ENCODE measurements around the gene AFDN.

Gene AFDN

DNA sequence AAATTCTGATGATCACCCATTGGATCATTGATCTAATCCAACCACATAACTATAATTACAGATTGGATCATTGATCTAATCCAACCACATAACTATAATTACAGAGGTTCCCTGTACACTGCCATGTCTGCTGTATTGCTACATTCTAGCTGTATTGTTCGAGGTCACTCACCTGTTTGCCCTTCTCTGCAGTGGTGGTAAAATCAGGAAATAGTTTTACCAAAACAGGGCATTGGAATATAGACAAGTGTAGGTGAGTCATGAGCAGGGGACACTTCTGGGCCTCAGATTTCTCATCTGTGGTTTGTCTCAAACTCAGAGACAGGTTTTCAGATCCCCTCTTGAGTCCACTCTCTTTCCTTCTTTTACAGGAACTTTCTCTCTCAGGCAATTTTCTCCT lies 9.0 kb upstream of the AFDN start:
- no peak overlapping the region for H3K27ac ChIP-seq (ENCODE audit: low read depth, low read length)
- no peaks in the 10 kb centered on the region for H3K9me2 ChIP-seq (replicated peaks; ENCODE audit: insufficient read depth, low read length)
- no peaks in the 10 kb centered on the region for H3K79me2 ChIP-seq (ENCODE audit: insufficient read depth, low read length)
- no peaks in the 10 kb centered on the region for H3F3A ChIP-seq (ENCODE audit: insufficient read depth)
- H3K36me3 ChIP-seq (ENCODE audit: low read length), result no peaks in the 10 kb centered on the region
- H3K9ac ChIP-seq (ENCODE audit: low read length), result no peak overlapping the region
- no peaks in the 10 kb centered on the region for H3K27me3 ChIP-seq (ENCODE audit: low read length)
- TF ChIP-seq, protein P1, sequence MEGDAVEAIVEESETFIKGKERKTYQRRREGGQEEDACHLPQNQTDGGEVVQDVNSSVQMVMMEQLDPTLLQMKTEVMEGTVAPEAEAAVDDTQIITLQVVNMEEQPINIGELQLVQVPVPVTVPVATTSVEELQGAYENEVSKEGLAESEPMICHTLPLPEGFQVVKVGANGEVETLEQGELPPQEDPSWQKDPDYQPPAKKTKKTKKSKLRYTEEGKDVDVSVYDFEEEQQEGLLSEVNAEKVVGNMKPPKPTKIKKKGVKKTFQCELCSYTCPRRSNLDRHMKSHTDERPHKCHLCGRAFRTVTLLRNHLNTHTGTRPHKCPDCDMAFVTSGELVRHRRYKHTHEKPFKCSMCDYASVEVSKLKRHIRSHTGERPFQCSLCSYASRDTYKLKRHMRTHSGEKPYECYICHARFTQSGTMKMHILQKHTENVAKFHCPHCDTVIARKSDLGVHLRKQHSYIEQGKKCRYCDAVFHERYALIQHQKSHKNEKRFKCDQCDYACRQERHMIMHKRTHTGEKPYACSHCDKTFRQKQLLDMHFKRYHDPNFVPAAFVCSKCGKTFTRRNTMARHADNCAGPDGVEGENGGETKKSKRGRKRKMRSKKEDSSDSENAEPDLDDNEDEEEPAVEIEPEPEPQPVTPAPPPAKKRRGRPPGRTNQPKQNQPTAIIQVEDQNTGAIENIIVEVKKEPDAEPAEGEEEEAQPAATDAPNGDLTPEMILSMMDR (IDR thresholded peaks at IDR 0.05; ENCODE audit: insufficient read depth, low read length, poor library complexity, severe bottlenecking), result no peak
- TF ChIP-seq EZH2phosphoT487 (conservative IDR thresholded peaks at IDR 0.05; ENCODE audit: low read length), result no peak
- no peaks in the 10 kb centered on the region for H4K20me1 ChIP-seq (ENCODE audit: low read depth, low read length)
- H2AFZ ChIP-seq (ENCODE audit: low read depth, low read length, severe bottlenecking), result no peak overlapping the region
- H3K9me3 ChIP-seq (ENCODE audit: insufficient read depth, low read length), result no peaks in the 10 kb centered on the region
- H3K4me2 ChIP-seq (ENCODE audit: low read depth, low read length, poor library complexity, severe bottlenecking), result no peak overlapping the region
- no peak overlapping the region for H3K4me3 ChIP-seq (ENCODE audit: insufficient read depth, low read length, poor library complexity, severe bottlenecking)

DNA sequence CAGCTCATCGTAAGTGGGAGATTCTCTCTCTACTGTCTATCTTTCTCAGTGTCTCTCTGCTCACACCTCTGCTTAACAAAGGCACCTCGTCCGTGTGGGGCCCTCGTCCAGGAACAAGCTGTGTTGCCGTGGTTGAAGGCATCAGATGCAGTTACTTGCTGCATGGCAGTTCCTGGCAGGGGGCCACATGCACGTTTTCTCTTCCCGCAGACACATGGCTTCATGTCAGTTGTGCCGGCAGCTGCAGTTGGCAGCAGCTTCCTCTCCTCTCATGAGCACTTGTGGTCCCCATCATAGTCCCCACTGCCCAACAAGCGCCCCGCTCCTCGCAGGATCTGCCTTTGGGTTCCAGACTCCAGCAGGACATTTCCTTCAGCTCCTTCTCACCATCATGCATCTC lies 7.1 kb upstream of the AFDN start:
- no peak overlapping the region for H3K4me2 ChIP-seq (ENCODE audit: low read depth, low read length, poor library complexity, severe bottlenecking)
- no peaks in the 10 kb centered on the region for H3K79me2 ChIP-seq (ENCODE audit: insufficient read depth, low read length)
- H3K4me3 ChIP-seq (ENCODE audit: insufficient read depth, low read length, poor library complexity, severe bottlenecking), result no peak overlapping the region
- no peak overlapping the region for H3K9ac ChIP-seq (ENCODE audit: low read length)
- H2AFZ ChIP-seq (ENCODE audit: low read depth, low read length, severe bottlenecking), result no peak overlapping the region
- H3K36me3 ChIP-seq (ENCODE audit: low read length), result no peaks in the 10 kb centered on the region
- H3K9me2 ChIP-seq (replicated peaks; ENCODE audit: insufficient read depth, low read length), result no peaks in the 10 kb centered on the region
- H3K27me3 ChIP-seq (ENCODE audit: low read length), result no peaks in the 10 kb centered on the region
- no peak overlapping the region for H3K27ac ChIP-seq (ENCODE audit: low read depth, low read length)
- no peaks in the 10 kb centered on the region for H3K9me3 ChIP-seq (ENCODE audit: insufficient read depth, low read length)
- no peak for TF ChIP-seq EZH2phosphoT487 (conservative IDR thresholded peaks at IDR 0.05; ENCODE audit: low read length)
- no peaks in the 10 kb centered on the region for H3F3A ChIP-seq (ENCODE audit: insufficient read depth)
- H4K20me1 ChIP-seq (ENCODE audit: low read depth, low read length), result no peaks in the 10 kb centered on the region

DNA sequence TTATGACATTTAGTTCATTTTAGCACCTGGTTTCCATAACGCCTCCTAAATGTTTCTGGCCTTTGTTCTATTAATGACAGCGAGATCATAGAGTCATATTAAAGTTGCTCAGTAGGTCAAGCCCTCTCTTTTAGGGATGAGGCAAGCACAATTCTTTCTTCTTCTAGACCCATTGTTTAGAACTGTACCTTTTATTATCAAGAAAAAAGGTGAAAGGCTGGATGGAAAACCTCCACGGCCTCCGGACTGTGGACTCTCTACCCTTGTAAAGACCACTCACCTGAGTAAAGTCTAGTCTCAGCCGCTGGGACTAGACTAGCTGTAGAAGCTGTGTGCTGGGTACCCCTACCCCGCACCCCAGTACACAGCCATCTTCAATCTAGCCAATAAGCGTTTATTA lies 6.0 kb upstream of the AFDN start:
- no peaks in the 10 kb centered on the region for H3K9me3 ChIP-seq (ENCODE audit: insufficient read depth, low read length)
- H4K20me1 ChIP-seq (ENCODE audit: low read depth, low read length), result no peaks in the 10 kb centered on the region
- no peaks in the 10 kb centered on the region for H3K27me3 ChIP-seq (ENCODE audit: low read length)
- H3F3A ChIP-seq (ENCODE audit: insufficient read depth), result no peaks in the 10 kb centered on the region
- no peak overlapping the region for H3K9ac ChIP-seq (ENCODE audit: low read length)
- TF ChIP-seq, protein P1 (IDR thresholded peaks at IDR 0.05; ENCODE audit: insufficient read depth, low read length, poor library complexity, severe bottlenecking), result no peak
- no peak for TF ChIP-seq EZH2phosphoT487 (conservative IDR thresholded peaks at IDR 0.05; ENCODE audit: low read length)
- no peaks in the 10 kb centered on the region for H3K36me3 ChIP-seq (ENCODE audit: low read length)
- no peak overlapping the region for H3K27ac ChIP-seq (ENCODE audit: low read depth, low read length)
- no peaks in the 10 kb centered on the region for H3K9me2 ChIP-seq (replicated peaks; ENCODE audit: insufficient read depth, low read length)
- no peak overlapping the region for H3K4me2 ChIP-seq (ENCODE audit: low read depth, low read length, poor library complexity, severe bottlenecking)
- H3K79me2 ChIP-seq (ENCODE audit: insufficient read depth, low read length), result no peaks in the 10 kb centered on the region
- no peak overlapping the region for H2AFZ ChIP-seq (ENCODE audit: low read depth, low read length, severe bottlenecking)
- no peak overlapping the region for H3K4me3 ChIP-seq (ENCODE audit: insufficient read depth, low read length, poor library complexity, severe bottlenecking)

DNA sequence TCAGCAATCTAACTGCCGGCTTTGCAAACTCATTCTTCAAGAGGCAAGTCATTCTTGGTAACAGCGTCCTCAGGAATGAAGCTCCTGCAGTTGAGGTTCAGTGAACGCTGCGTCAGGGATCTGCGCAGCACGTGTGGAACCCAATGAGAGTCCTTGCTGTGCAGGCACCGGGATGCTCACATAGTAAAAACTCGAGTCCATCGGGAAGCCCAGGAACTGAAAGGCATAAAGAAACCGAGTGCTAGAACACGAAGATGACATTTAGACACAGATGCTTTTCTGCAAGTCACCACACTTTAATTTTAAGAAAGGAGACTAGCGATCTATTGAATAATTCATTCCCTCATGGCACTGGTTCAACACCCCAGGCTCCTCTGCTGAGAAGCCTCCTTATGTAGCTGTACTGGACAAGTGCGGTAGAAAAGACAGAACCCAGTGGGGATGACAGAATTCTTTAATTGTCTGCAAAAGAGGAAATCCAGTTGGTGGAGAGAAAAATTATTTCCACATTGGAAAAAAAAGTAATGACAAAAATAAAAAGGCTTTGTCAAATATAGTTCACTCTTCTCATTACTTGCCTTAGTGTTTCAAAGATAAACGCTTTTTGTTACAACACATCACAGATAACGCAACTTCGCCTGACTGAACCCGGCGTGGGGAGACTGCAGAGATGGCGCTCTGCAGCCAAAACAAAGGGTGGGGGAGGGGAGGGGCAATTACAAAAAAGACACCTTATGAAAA lies 1.9 kb upstream of the AFDN start:
- no peaks in the 10 kb centered on the region for H3K9me3 ChIP-seq (ENCODE audit: insufficient read depth, low read length)
- TF ChIP-seq EZH2phosphoT487 (conservative IDR thresholded peaks at IDR 0.05; ENCODE audit: low read length), result no peak
- TF ChIP-seq, protein P1 (IDR thresholded peaks at IDR 0.05; ENCODE audit: insufficient read depth, low read length, poor library complexity, severe bottlenecking), result no peak
- H4K20me1 ChIP-seq (ENCODE audit: low read depth, low read length), result peaks cover 13% of the 10 kb centered on the region
- 0 out of 2 replicates have a peak, but pooled peaks cover 9% of the 10 kb centered on the region for H3F3A ChIP-seq (ENCODE audit: insufficient read depth)
- no peak overlapping the region for H3K9ac ChIP-seq (ENCODE audit: low read length)
- no peak overlapping the region for H3K4me2 ChIP-seq (ENCODE audit: low read depth, low read length, poor library complexity, severe bottlenecking)
- no peaks in the 10 kb centered on the region for H3K36me3 ChIP-seq (ENCODE audit: low read length)
- no peaks in the 10 kb centered on the region for H3K79me2 ChIP-seq (ENCODE audit: insufficient read depth, low read length)
- H3K4me3 ChIP-seq (ENCODE audit: insufficient read depth, low read length, poor library complexity, severe bottlenecking), result no peak overlapping the region
- H2AFZ ChIP-seq (ENCODE audit: low read depth, low read length, severe bottlenecking), result no peak overlapping the region
- no peaks in the 10 kb centered on the region for H3K9me2 ChIP-seq (replicated peaks; ENCODE audit: insufficient read depth, low read length)
- no peaks in the 10 kb centered on the region for H3K27me3 ChIP-seq (ENCODE audit: low read length)
- H3K27ac ChIP-seq (ENCODE audit: low read depth, low read length), result no peak overlapping the region

Measured in SU-DHL-6 (cell line).